WTC11 (cell line): ENCODE data around the gene KLHL22. TPM values are rescaled to one million over a fixed set of nuclear protein-coding genes. Genes with fewer than 3 reads are reported as not detected.

ENCODE experiments used
- ATAC-seq: fragments of 200-7000 bp; cut with Tn5 transposase; 2 replicates; pipeline ENCODE4 v1.10.0; 2021; ENCODE audit warnings: mild to moderate bottlenecking, moderate library complexity
- CTCF ChIA-PET: fragments of 300-600 bp; sonication (Branson Sonifier 250); formaldehyde crosslinking; loops from one replicate; lab custom pipeline; 2021; ENCODE audit warnings: antibody characterized with exemption; lab: Charles Lee
- POLR2A ChIA-PET: fragments of 350-600 bp; sonication (Branson Sonifier 250); formaldehyde crosslinking; loops from one replicate; lab custom pipeline; 2021; ENCODE audit warnings: antibody characterized with exemption; lab: Charles Lee
- DNase-seq: peaks from one replicate; pipeline ENCODE4 v3.0.0; 2021; ENCODE audit warnings: low spot score
- H3K27ac Mint-ChIP-seq: 2 replicates; pipeline ENCODE4 v1.8.0; 2021; ENCODE audit warnings: mixed read lengths
- H3K27me3 Mint-ChIP-seq: 2 replicates; pipeline ENCODE4 v1.8.0; 2021; ENCODE audit warnings: low read depth, mild to moderate bottlenecking, moderate library complexity, mixed read lengths
- H3K36me3 Mint-ChIP-seq: 2 replicates; pipeline ENCODE4 v1.8.0; 2021; ENCODE audit warnings: mixed read lengths
- H3K4me1 Mint-ChIP-seq: 2 replicates; pipeline ENCODE4 v1.8.0; 2022; ENCODE audit warnings: mixed read lengths
- H3K4me3 Mint-ChIP-seq: 2 replicates; pipeline ENCODE4 v1.8.0; 2021; ENCODE audit warnings: mild to moderate bottlenecking, moderate library complexity, mixed read lengths
- H3K9me3 Mint-ChIP-seq: 2 replicates; pipeline ENCODE4 v1.8.0; 2021; ENCODE audit warnings: mixed read lengths
- ELF4 ChIP-seq: sonication (generic); formaldehyde crosslinking; IDR thresholded peaks from 2 replicates; pipeline ENCODE4 v1.8.1; 2022; ENCODE audit warnings: low read depth, mild to moderate bottlenecking, moderate library complexity, missing genetic modification reagents
- EMX1 ChIP-seq: fragments of 250-450 bp; sonication (Bioruptor Pico); IDR thresholded peaks from 2 replicates; pipeline ENCODE4 v1.8.0; 2021; ENCODE audit warnings: mild to moderate bottlenecking
- SMAD3 ChIP-seq: sonication (generic); formaldehyde crosslinking; IDR thresholded peaks from 2 replicates; pipeline ENCODE4 v1.8.0; 2022; ENCODE audit warnings: missing genetic modification reagents, mild to moderate bottlenecking, borderline replicate concordance
- ZBTB21 ChIP-seq: sonication (generic); formaldehyde crosslinking; IDR thresholded peaks from 2 replicates; pipeline ENCODE4 v1.8.1; 2023; ENCODE audit warnings: mild to moderate bottlenecking, missing genetic modification reagents, borderline replicate concordance
- ZNF317 ChIP-seq: sonication (generic); formaldehyde crosslinking; IDR thresholded peaks from 2 replicates; pipeline ENCODE4 v1.8.1; 2023; ENCODE audit warnings: low read depth, mild to moderate bottlenecking, moderate library complexity, missing genetic modification reagents, borderline replicate concordance
- ZNF423 ChIP-seq: fragments of 250-450 bp; sonication (Bioruptor Pico); IDR thresholded peaks from 2 replicates; pipeline ENCODE4 v2.1.2; 2022; ENCODE audit warnings: mild to moderate bottlenecking, moderate library complexity
- total RNA-seq: library from RNA; stranded (reverse); gene quantifications from 3 replicates; pipeline ENCODE4 v1.2.3, GENCODE V29; 2021
- TF ChIP-seq, protein P1 (sequence below): sonication (generic); formaldehyde crosslinking; IDR thresholded peaks from 2 replicates; pipeline ENCODE4 v1.8.1; 2022; ENCODE audit warnings: mild to moderate bottlenecking, missing genetic modification reagents, moderate library complexity, borderline replicate concordance
- TF ChIP-seq, protein P2 (sequence below): sonication (generic); formaldehyde crosslinking; IDR thresholded peaks from 2 replicates; pipeline ENCODE4 v1.8.1; 2023; ENCODE audit warnings: mild to moderate bottlenecking, moderate library complexity, missing genetic modification reagents
- TF ChIP-seq, protein P3 (sequence below): fragments of 250-450 bp; sonication (Bioruptor Pico); conservative IDR thresholded peaks from 2 replicates; pipeline ENCODE4 v1.9.0; 2021; ENCODE audit warnings: mild to moderate bottlenecking
- TF ChIP-seq, protein P4 (sequence below): sonication (generic); formaldehyde crosslinking; IDR thresholded peaks from 2 replicates; pipeline ENCODE4 v1.8.0; 2023; ENCODE audit warnings: missing genetic modification reagents, mild to moderate bottlenecking, borderline replicate concordance
- TF ChIP-seq, protein P5 (sequence below): sonication (generic); formaldehyde crosslinking; IDR thresholded peaks from 2 replicates; pipeline ENCODE4 v1.8.1; 2022; ENCODE audit warnings: missing genetic modification reagents, borderline replicate concordance

KLHL22 gene
- total RNA-seq, 1 experiment from 2014 or later, result 15.7 TPM

DNA sequence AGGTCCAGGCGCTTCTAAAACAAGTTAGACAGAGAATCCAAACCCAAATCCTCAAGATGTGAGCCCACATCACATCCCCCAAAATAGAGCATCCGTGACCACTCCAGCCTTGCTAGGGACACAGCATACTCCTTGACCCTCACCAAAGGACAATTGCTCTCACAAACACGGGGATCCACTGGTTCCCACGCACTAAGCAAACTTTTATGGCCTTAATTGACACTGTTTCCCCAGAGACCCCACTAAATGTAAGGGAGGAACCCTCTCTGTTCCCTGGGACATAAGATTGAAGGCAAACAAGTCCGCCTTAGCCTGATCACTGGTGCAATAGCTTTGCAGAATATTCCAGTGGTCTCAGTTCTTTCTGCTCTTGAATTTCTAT, 81.5 kb downstream of the KLHL22 start (continued):
- TF ChIP-seq ZBTB21 (CRISPR knock-in tag), result no peak
- TF ChIP-seq, protein P1, sequence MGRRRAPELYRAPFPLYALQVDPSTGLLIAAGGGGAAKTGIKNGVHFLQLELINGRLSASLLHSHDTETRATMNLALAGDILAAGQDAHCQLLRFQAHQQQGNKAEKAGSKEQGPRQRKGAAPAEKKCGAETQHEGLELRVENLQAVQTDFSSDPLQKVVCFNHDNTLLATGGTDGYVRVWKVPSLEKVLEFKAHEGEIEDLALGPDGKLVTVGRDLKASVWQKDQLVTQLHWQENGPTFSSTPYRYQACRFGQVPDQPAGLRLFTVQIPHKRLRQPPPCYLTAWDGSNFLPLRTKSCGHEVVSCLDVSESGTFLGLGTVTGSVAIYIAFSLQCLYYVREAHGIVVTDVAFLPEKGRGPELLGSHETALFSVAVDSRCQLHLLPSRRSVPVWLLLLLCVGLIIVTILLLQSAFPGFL (CRISPR knock-in tag), result no peak
- TF ChIP-seq, protein P2, sequence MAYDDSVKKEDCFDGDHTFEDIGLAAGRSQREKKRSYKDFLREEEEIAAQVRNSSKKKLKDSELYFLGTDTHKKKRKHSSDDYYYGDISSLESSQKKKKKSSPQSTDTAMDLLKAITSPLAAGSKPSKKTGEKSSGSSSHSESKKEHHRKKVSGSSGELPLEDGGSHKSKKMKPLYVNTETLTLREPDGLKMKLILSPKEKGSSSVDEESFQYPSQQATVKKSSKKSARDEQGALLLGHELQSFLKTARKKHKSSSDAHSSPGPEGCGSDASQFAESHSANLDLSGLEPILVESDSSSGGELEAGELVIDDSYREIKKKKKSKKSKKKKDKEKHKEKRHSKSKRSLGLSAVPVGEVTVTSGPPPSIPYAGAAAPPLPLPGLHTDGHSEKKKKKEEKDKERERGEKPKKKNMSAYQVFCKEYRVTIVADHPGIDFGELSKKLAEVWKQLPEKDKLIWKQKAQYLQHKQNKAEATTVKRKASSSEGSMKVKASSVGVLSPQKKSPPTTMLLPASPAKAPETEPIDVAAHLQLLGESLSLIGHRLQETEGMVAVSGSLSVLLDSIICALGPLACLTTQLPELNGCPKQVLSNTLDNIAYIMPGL (CRISPR knock-in tag), result no peak
- TF ChIP-seq, protein P3, sequence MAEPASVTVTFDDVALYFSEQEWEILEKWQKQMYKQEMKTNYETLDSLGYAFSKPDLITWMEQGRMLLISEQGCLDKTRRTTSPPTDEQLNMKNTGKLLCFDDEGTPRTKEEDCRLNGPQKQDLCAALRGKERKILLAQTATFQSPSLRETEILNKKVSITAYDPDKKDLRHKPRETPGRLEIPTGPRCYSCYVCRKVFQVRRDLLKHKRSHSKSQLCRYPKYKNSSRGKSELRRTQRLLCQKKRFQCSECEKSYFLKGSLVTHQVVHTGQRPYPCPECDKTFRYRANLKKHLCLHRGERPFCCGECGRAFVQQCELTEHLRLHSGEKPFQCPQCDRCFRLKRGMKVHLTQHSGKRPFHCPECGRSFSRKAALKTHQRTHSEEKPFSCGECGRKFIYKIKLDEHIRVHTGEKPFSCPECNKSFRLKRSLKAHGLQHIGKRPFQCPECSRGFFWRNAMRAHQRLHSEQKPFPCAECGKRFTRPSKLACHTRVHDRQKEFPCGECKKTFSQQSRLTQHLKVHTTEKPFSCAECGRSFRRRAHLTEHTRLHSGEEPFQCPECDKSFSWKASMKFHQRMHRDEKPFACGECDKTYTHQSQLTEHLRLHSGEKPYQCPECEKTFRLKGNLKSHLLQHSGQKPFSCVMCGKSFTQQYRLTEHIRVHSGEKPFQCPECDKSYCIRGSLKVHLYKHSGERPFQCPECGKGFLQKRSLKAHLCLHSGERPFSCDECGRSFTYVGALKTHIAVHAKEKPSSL, result no peak
- no peak for TF ChIP-seq ZNF317 (CRISPR knock-in tag)
- TF ChIP-seq, protein P4, sequence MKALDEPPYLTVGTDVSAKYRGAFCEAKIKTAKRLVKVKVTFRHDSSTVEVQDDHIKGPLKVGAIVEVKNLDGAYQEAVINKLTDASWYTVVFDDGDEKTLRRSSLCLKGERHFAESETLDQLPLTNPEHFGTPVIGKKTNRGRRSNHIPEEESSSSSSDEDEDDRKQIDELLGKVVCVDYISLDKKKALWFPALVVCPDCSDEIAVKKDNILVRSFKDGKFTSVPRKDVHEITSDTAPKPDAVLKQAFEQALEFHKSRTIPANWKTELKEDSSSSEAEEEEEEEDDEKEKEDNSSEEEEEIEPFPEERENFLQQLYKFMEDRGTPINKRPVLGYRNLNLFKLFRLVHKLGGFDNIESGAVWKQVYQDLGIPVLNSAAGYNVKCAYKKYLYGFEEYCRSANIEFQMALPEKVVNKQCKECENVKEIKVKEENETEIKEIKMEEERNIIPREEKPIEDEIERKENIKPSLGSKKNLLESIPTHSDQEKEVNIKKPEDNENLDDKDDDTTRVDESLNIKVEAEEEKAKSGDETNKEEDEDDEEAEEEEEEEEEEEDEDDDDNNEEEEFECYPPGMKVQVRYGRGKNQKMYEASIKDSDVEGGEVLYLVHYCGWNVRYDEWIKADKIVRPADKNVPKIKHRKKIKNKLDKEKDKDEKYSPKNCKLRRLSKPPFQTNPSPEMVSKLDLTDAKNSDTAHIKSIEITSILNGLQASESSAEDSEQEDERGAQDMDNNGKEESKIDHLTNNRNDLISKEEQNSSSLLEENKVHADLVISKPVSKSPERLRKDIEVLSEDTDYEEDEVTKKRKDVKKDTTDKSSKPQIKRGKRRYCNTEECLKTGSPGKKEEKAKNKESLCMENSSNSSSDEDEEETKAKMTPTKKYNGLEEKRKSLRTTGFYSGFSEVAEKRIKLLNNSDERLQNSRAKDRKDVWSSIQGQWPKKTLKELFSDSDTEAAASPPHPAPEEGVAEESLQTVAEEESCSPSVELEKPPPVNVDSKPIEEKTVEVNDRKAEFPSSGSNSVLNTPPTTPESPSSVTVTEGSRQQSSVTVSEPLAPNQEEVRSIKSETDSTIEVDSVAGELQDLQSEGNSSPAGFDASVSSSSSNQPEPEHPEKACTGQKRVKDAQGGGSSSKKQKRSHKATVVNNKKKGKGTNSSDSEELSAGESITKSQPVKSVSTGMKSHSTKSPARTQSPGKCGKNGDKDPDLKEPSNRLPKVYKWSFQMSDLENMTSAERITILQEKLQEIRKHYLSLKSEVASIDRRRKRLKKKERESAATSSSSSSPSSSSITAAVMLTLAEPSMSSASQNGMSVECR (CRISPR knock-in tag), result no peak
- no peak for TF ChIP-seq ELF4 (CRISPR knock-in tag)

DNA sequence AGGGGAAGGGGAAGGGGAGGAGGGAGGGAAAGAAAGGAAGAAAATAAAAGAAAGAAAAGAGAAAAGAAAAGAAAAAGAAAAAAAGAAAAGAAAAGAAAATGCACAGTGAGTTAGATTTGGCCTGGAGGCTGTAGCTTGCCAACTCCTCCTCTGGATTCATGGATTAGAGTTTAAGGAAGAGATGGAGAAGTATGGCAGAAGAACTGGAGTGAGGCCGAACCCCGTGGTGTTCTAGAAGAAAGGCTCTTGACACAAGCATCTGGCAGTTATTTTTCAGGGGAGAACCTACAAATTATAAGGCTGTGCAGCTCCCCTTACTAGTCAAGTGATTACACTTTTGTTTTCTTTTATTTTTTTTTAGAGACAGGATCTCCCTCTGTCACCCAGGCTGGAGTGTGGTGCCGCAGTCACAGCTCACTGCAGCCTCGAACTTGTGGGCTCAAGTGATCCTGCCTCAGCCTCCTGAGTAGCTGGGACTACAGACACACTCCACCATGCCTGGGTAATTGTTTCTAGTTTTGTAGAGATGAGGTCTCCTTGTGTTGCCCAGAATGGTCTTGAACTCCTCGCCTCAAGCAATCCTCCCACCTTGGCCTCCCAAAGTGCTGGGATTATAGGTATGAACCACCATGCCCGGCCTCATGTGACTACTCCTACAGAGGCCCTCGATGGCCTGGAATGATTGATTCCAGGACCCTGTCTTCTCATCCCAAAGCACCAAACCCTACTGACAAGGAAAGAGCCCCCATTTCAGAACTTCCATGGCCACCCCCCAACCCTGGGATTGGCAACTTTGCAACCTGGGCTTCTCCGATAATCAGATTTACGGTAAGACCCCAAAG, 82.2 kb downstream of the KLHL22 start:
- ATAC-seq (no peak), DNase-seq (no peak)
- Mint-ChIP-seq H3K27me3 (no peaks in the 10 kb centered on the region; the same call in 1 of the 2 replicates), H3K4me3 (no peak overlapping the region), H3K9me3 (no peaks in the 10 kb centered on the region), H3K27ac (no peak overlapping the region), H3K36me3 (peaks cover 3% of the 10 kb centered on the region; the same call in 1 of the 2 replicates), H3K4me1 (peaks cover 7% of the 10 kb centered on the region)
- no peak for TF ChIP-seq SMAD3
- no peak for TF ChIP-seq EMX1 (CRISPR knock-in tag)
- TF ChIP-seq, protein P5, sequence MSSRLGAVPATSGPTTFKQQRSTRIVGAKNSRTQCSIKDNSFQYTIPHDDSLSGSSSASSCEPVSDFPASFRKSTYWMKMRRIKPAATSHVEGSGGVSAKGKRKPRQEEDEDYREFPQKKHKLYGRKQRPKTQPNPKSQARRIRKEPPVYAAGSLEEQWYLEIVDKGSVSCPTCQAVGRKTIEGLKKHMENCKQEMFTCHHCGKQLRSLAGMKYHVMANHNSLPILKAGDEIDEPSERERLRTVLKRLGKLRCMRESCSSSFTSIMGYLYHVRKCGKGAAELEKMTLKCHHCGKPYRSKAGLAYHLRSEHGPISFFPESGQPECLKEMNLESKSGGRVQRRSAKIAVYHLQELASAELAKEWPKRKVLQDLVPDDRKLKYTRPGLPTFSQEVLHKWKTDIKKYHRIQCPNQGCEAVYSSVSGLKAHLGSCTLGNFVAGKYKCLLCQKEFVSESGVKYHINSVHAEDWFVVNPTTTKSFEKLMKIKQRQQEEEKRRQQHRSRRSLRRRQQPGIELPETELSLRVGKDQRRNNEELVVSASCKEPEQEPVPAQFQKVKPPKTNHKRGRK (CRISPR knock-in tag), result 0 out of 2 replicates have a peak, but pooled peaks have one; percentile 14
- TF ChIP-seq ZNF423 (CRISPR knock-in tag), result no peak
- ChIA-PET CTCF (interaction anchor here (0.6 kb wide), 1 partner anchor 847 kb away, joined by 3 read pairs; no protein-coding TSS in a partner anchor), POLR2A (no interaction called here)
